SK-N-MC (cell line): ENCODE results near the gene SUOX.
"Not testable (repeated sequence)": the region's sequence is repeated elsewhere in the genome, so short reads cannot be mapped to it uniquely, and the experiment has no call there.

Source experiments
- EZH2 ChIP-seq: fragments of 200-600 bp; sonication (generic); IDR thresholded peaks from one replicate; pipeline ENCODE4 v1.6.1; 2017; ENCODE audit warnings: antibody characterized with exemption
- FOXP2 ChIP-seq: optimal IDR thresholded peaks from 2 replicates; pipeline ENCODE3; 2011; ENCODE audit warnings: mild to moderate bottlenecking, moderate library complexity; ENCODE audit not compliant: insufficient read depth; ENCODE audit errors: extremely low read length, control extremely low read depth

GRCh38 chr12:55999999-56000540 lies 3.0 kb downstream of the SUOX start:
- not testable (repeated sequence) for TF ChIP-seq FOXP2, EZH2
